ENCODE measurements around the gene COMMD3.

The COMMD3 gene

DNA sequence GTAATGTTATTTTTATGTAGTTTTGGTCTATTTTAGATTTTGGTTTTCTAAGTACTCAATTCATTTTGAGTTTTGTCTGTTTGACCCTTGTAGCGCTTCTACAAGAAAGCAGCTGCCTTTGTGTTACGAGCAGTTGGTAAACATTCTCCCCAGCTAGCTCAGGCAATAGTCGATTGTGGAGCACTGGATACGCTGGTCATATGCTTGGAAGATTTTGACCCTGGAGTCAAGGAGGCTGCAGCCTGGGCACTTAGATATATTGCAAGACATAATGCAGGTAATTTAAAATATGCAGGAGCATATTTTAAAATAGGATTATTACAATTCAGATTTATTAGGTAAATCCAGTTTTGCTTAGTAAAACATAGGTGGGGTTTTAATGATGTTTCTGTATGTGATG is 52.2 kb downstream of the COMMD3 start:
- no peak overlapping the region for H3K4me3 ChIP-seq (ENCODE audit: low read depth, low read length)
- in situ Hi-C loops (cut with HindIII; ENCODE audit: low sequenced_read_pairs), result no loop called here
- no peak for DNase-seq (ENCODE audit: low read depth, low spot score)
- TF ChIP-seq CTCF (IDR thresholded peaks at IDR 0.05; ENCODE audit: low read depth, low read length), result no peak

- H3K4me3 ChIP-seq (ENCODE audit: low read depth, low read length), result no peak overlapping the region
- no peak for DNase-seq (ENCODE audit: low read depth, low spot score)
- no peak for TF ChIP-seq CTCF (IDR thresholded peaks at IDR 0.05; ENCODE audit: low read depth, low read length)
- in situ Hi-C loops (cut with HindIII; ENCODE audit: low sequenced_read_pairs), result no loop called here
Measured at GRCh38 chr10:22368981-22369380, 52.8 kb downstream of the COMMD3 start.

DNA sequence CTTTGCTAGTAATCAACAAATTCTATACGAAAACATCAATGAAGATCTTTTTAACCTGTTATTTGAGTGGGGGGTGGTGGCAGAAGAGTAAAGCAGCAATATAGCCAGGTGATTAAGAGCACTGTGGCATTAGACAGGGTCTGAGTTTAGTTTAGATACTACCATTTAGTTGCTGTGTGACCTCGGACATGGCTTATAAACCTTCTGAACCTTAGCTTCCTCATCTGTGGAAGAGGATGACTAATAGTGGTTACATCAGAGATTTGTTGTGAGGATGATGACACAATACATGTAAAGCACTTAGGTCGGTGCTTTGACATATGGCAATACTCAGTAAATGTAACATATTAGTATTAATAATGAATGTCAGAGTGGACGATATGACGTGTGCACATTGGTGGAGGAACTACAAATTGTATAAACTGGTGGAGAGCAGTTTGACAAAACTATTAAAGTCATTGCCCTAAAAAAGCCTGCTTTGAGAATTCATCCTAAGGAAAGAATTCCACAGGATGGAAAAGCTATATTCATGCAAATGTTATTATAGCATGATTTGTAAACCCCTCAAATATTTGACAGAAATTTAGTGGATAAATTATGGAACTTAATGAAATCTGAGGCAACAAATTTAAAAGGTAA is 53.4 kb downstream of the COMMD3 start:
- no peak overlapping the region for H3K4me3 ChIP-seq (ENCODE audit: low read depth, low read length)
- in situ Hi-C loops (cut with HindIII; ENCODE audit: low sequenced_read_pairs), result no loop called here
- no peak for DNase-seq (ENCODE audit: low read depth, low spot score)
- TF ChIP-seq CTCF (IDR thresholded peaks at IDR 0.05; ENCODE audit: low read depth, low read length), result no peak

All from astrocyte of the spinal cord (primary cell).